MM.1S (cell line): Measurements from ENCODE around the gene RASL10A.

ENCODE experiments used
- EZH2 ChIP-seq: fragments of 300-600 bp; sonication (generic); optimal IDR thresholded peaks from 2 replicates; pipeline ENCODE3; 2017; ENCODE audit warnings: low read depth, mild to moderate bottlenecking, antibody characterized with exemption, low read length, mixed read lengths
- EZH2phosphoT487 ChIP-seq: fragments of 300-600 bp; sonication (generic); IDR thresholded peaks from 2 replicates; pipeline ENCODE4 v1.6.1; 2018; ENCODE audit warnings: antibody characterized with exemption, low read length
- TF ChIP-seq, protein P1 (sequence below): fragments of 300-600 bp; sonication (generic); IDR thresholded peaks from 2 replicates; pipeline ENCODE4 v1.5.1; 2016; ENCODE audit warnings: antibody characterized with exemption, low read length, mixed read lengths

DNA sequence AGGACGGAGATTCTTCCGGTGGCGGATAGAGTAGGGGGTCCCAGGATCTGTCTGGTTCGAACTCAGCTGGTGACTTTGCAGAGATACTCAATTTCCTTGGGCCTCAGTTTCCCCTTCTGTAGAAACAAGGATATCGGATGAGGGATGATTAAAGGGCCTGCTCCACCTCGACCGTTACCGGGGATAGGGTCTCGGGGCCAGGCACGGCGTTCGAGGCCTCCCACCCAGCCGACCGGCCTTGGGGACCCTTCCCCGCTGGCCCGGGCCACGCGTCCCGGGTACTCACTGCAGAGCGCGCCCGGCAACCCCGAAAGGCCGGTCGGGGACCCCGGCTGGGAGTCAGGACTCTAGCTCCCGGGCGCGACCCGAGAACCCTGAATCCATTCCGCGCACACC is 48.0 kb downstream of the RASL10A start:
- TF ChIP-seq, protein P1, sequence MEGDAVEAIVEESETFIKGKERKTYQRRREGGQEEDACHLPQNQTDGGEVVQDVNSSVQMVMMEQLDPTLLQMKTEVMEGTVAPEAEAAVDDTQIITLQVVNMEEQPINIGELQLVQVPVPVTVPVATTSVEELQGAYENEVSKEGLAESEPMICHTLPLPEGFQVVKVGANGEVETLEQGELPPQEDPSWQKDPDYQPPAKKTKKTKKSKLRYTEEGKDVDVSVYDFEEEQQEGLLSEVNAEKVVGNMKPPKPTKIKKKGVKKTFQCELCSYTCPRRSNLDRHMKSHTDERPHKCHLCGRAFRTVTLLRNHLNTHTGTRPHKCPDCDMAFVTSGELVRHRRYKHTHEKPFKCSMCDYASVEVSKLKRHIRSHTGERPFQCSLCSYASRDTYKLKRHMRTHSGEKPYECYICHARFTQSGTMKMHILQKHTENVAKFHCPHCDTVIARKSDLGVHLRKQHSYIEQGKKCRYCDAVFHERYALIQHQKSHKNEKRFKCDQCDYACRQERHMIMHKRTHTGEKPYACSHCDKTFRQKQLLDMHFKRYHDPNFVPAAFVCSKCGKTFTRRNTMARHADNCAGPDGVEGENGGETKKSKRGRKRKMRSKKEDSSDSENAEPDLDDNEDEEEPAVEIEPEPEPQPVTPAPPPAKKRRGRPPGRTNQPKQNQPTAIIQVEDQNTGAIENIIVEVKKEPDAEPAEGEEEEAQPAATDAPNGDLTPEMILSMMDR, result no peak
- no peak for TF ChIP-seq EZH2
- no peak for TF ChIP-seq EZH2phosphoT487
